ENCODE measurements around the gene CBX1.
"Not testable (repeated sequence)": the region's sequence is repeated elsewhere in the genome, so short reads cannot be mapped to it uniquely, and the experiment has no call there.

Gene CBX1

GRCh38 chr17:48072811-48073210 lies 28.5 kb downstream of the CBX1 start:
- not testable (repeated sequence) for DNase-seq (ENCODE audit: low spot score)

GRCh38 chr17:48071654-48072053 lies 29.6 kb downstream of the CBX1 start:
- DNase-seq (ENCODE audit: low spot score) = no peak

GRCh38 chr17:48070195-48070594 lies 31.1 kb downstream of the CBX1 start:
- DNase-seq (ENCODE audit: low spot score) = no peak

GRCh38 chr17:48068491-48068961 lies 32.8 kb downstream of the CBX1 start:
- no peak for DNase-seq (ENCODE audit: low spot score)

- DNase-seq (ENCODE audit: low spot score) = not testable (repeated sequence)
Observed at GRCh38 chr17:48067808-48068207, 33.5 kb downstream of the CBX1 start.

- DNase-seq (ENCODE audit: low spot score) = no peak
Observed at GRCh38 chr17:48067245-48067644, 34.0 kb downstream of the CBX1 start.

GRCh38 chr17:48066656-48067055 lies 34.6 kb downstream of the CBX1 start:
- no peak for DNase-seq (ENCODE audit: low spot score)

- DNase-seq (ENCODE audit: low spot score) = no peak
Observed at GRCh38 chr17:48066192-48066591, 35.1 kb downstream of the CBX1 start.

- DNase-seq (ENCODE audit: low spot score) = no peak
Observed at GRCh38 chr17:48064638-48065037, 36.6 kb downstream of the CBX1 start.

GRCh38 chr17:48062273-48062672 lies 39.0 kb downstream of the CBX1 start:
- no peak for DNase-seq (ENCODE audit: low spot score)

GRCh38 chr17:48060249-48060648 lies 41.0 kb downstream of the CBX1 start:
- no peak for DNase-seq (ENCODE audit: low spot score)

GRCh38 chr17:48059125-48059668 lies 42.1 kb downstream of the CBX1 start:
- no peak for DNase-seq (ENCODE audit: low spot score)

GRCh38 chr17:48058393-48059124 lies 42.7 kb downstream of the CBX1 start:
- no peak for DNase-seq (ENCODE audit: low spot score)

- no peak for DNase-seq (ENCODE audit: low spot score)
Observed at GRCh38 chr17:48057626-48058025, 43.7 kb downstream of the CBX1 start.

GRCh38 chr17:48056879-48057278 lies 44.4 kb downstream of the CBX1 start:
- DNase-seq (ENCODE audit: low spot score) = no peak

- no peak for DNase-seq (ENCODE audit: low spot score)
Observed at GRCh38 chr17:48056246-48056745, 45.0 kb downstream of the CBX1 start.

- peak; percentile 64 for DNase-seq (ENCODE audit: low spot score)
Observed at GRCh38 chr17:48055531-48056245, 45.6 kb downstream of the CBX1 start.

- no peak for DNase-seq (ENCODE audit: low spot score)
Observed at GRCh38 chr17:48054238-48055185, 46.8 kb downstream of the CBX1 start.

- DNase-seq (ENCODE audit: low spot score) = no peak
Observed at GRCh38 chr17:48053758-48054237, 47.5 kb downstream of the CBX1 start.

- no peak for DNase-seq (ENCODE audit: low spot score)
Observed at GRCh38 chr17:48052956-48053757, 48.1 kb downstream of the CBX1 start.
